Stimulated activated CD8-positive, alpha-beta memory T cell treated with anti-CD3 and anti-CD28 coated beads, Interleukin-7, amount 100 ng/mL, for 24 hours (primary cell): ENCODE results near the gene PLEKHG3.
"Not testable (repeated sequence)": the region's sequence is repeated elsewhere in the genome, so short reads cannot be mapped to it uniquely, and the experiment has no call there.

ENCODE experiments used
- DNase-seq: peaks from one replicate; pipeline ENCODE4 v3.0.0-alpha.2; 2020; ENCODE audit warnings: low read depth

Gene PLEKHG3

DNA sequence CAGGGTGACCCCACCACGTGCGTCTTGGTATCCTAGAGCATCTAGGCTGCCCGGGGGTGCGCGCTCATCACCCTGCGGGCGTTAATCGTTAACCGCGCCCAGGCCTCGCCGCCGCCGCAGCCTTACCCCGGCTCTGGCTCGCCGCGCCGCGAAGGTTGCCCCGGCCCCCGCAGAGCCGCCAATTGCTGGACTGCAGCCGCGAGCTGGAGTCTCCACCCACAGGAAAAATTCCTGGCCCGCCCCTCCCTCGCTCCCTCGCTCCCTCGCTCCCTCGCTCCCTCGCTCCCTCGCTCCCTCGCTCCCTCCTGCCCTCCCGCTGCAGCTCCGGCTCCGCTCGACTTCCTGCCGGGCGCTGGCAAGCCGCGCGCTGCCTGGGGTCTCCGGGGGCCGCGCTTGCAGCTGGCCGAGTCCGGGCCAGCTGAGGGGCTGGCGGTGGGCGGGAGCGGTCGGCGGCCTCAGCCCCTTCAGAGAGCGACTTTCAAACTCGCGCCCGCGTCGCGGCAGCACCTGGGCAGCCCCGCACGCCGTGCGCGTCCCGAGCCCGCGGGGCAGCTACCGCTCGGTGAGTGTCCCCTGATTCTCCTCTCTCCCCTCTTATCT lies at the start of gene PLEKHG3:
TSS of gene PLEKHG3 (plus strand) at position 282 of the 600 bp plus-strand sequence. CDS start 23,208 bp downstream, outside the sequence.
- no peak for DNase-seq

DNA sequence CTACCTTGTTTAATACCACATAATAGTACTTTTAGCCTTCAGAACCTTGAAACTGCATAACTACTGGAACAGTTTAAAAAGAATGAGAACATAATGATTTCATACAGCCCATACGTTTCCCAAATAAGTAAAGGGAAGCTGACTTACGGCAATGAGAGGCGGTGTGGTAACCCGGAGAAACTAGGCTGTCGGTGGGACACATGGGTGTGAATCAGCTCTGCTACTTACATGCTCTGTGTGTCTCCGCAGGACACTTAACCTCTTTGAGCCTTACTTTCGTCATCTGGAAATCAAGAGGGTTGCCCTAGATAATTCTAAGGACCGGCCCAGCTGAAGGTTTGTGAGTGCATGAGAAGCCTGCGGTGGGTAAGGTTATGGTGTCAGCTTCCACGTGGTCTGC lies 49.3 kb upstream of the PLEKHG3 start:
- no peak for DNase-seq

DNA sequence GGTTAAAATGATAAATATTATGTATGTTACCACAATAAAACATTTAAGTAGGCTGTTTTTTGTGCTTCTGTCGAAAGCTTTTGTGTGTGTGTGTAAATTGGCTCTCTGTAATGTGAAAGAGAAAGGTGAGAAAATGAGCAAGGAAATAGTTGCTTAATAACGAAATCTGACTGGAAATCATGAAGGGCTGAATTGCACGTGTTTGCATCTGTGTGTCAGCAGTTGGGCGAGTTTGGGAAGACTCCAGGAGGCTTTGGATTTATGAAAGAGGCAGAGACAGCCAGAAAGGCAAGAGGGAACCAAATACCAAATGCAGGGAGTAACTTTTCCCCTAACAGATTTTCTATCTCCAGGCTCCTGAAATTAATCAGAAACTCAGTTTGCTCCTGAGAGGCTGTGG lies 47.2 kb upstream of the PLEKHG3 start:
- DNase-seq: no peak

DNA sequence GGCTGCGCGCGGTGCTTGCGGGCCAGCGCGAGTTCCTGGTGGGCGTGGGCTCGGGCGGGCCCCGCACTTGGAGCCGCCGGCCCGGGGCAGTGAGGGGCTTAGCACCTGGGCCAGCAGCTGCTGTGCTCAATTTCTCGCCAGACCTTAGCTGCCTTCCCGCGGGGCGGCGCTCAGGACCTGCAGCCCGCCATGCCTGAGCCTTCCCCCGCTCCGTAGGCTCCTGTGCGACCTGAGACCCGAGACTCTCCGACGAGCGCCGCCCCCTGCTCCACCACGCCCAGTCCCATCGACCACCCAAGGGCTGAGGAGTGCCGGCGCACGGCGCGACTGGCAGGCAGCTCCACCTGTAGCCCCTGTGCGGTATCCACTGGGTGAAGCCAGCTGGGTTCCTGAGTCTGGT lies 46.0 kb upstream of the PLEKHG3 start:
- DNase-seq: no peak

DNA sequence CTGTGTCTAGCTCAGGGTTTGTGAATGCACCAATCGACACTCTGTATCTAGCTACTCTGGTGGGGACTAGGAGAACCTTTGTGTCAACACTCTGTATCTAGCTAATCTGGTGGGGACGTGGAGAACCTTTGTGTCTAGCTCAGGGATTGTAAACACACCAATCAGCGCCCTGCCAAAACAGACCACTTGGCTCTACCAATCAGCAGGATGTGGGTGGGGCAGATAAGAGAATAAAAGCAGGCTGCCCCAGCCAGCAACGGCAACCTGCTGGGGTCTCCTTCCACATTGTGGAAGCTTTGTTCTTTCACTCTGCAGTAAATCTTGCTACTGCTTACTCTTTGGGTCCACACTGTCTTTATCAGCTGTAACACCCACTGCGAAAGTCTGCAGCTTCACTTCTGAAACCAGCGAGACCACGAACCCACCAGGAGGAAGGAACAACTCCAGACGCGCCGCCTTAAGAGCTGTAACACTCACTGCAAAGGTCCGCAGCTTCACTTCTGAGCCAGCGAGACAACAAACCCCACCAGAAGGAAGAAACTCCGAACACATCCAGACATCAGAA lies 45.4 kb upstream of the PLEKHG3 start:
- DNase-seq: not testable (repeated sequence)

DNA sequence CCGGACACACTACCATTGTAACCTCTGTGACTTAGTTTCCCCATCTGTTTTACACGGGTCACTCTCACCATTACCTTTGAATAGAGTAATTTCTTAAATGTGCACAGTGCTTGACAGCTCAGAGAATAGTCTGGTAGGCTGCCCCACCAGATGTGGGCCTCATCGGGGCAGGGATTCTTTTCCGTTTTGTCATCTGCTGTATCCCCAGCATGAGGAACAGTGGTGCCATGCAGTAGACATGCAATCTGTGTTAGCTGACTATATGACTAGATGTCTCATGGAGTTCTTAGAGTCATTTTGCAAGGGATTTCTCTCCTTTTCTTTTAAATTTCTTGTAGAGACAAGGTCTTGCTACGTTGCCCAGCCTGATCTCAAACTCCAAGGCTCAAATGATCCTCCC lies 44.9 kb upstream of the PLEKHG3 start:
- DNase-seq: no peak

DNA sequence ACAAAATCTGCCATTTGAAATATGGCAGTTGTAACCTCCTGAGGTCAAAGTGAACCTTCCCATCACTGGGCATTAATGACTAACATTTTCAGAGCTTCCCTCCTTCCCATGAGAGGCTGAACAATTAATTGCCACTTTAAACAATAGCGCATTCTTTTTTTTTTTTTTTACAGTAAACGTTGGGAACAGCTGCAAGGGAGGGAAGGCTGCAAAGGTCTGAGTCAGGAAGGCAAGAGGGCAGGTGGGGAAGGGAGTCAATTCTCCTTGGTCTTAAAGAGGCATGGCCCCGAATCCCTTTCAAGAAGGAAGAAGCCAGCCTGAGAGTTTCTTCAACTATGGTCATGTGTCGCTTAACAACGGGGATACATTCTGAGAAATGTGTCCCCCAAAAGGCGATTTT lies 41.0 kb upstream of the PLEKHG3 start:
- DNase-seq: no peak

DNA sequence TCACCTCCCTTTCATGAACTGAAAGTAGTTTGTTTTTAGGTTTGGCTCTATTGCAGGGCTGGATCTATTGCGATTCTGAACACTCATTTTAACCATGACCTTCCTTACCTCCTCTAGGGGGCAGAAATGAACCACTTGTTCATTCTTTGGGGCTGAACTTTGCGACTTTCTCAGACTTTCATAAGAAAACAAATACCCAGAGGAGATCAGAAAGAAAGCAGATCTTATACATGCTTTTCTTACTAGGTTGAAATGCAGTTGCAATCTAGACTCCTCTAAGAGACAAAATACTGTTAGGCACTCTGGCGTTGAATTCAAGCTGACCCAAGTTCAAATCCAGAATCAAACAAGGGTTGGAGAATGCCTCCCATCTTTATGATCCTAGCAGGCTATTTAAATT lies 32.6 kb upstream of the PLEKHG3 start:
- DNase-seq: no peak

DNA sequence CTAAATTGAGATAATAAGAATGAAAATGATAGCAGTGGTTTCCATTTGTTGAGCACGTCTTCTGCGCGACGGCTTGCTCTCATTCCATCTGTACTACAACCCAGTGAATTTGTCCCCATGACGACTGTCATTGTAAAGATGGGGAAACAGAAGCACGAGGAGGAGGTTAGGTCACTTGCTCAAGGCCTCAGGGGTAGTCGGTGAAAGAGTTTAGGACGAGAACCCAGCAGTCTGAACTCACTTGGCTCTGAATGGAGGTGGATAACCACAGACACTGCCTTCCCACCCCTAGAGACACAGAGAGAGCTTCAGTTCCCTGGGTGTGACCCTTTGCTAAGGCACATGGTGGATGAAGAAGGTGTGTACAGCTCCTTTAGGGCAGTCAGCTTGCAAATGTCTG lies 30.9 kb upstream of the PLEKHG3 start:
- no peak for DNase-seq

DNA sequence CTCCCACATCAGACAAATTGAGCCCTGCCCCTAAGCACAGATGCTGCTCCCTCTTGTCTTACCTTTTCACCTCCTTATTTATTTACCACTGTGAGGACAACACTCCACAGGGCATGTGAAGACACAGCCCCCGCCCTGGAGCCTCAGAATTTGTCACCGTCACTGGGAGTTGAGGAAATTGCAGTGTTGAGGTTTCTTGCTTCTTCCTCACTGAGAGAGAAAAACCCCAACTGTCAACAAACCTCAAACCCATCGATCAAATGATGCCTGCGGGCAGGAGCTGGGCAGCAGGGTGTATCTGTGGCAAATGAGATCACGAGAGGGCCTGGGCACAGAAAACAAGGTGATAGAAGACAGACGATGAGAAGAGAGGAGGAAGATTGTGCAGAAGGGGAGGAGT lies 30.5 kb upstream of the PLEKHG3 start:
- DNase-seq: no peak

DNA sequence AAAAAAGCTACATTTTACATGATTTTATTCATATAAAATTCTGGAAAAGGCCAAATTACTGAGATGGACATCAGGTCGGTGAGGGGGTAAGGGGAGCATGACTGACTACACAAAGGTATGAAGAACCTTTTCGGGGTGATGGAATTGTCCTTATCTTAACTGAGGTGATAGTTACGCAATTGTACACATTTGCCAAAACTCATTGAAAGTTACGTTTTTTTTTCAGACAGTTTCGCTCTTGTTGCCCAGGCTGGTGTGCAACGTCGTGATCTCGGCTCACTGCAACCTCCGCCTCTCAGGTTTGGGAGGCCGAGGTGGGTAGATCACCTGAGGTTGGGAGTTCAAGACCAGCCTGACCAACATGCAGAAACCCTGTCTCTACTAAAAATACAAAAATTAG lies 29.4 kb upstream of the PLEKHG3 start:
- no peak for DNase-seq

DNA sequence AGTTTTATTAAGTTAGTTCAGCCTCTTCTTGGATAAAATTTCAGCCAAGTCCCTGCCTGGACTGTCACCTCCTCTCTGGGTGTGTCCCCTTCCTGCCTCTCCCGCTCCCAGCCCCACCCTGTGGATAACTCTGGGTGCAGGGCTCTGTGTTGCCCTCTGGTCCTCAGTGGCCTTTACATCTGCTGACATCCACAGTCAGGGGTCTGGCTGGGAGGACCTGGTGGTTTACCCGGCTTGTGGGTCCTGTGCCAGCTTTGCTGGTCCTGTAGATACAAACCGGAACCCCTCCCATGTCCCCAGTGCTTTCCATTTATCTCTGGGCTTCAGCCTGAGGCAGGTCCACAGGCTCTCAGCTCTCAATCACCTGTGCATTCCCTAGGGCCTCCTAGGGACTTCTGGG lies 28.9 kb upstream of the PLEKHG3 start:
- no peak for DNase-seq

DNA sequence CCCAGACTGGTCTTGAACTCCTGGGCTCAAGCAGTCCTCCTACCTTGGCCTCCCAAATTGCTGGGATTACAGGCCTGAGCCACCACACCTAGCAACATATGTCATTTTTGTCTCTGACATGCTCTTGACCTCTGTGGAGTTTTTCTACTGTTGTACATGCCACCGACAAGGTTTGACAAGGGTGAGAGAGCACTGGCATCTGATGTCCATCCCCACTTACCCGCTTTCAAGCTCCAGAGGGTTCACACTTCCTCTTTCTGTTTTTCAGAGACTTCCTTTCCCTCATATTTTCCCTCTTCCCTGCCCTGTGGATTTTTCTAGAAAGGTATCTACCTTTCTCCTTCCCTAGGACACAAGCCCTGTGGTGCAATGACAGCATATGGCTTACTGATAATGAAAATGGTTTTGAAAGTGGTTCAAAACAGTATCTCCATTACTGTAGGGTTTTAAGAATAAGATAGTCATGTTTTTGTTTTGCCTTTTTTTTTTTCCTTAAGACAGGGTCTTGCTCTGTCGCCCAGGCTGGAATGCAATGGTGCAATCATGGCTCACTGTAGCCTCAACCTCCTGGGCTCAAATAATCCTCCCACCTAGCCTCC lies 27.7 kb upstream of the PLEKHG3 start:
- DNase-seq: no peak

DNA sequence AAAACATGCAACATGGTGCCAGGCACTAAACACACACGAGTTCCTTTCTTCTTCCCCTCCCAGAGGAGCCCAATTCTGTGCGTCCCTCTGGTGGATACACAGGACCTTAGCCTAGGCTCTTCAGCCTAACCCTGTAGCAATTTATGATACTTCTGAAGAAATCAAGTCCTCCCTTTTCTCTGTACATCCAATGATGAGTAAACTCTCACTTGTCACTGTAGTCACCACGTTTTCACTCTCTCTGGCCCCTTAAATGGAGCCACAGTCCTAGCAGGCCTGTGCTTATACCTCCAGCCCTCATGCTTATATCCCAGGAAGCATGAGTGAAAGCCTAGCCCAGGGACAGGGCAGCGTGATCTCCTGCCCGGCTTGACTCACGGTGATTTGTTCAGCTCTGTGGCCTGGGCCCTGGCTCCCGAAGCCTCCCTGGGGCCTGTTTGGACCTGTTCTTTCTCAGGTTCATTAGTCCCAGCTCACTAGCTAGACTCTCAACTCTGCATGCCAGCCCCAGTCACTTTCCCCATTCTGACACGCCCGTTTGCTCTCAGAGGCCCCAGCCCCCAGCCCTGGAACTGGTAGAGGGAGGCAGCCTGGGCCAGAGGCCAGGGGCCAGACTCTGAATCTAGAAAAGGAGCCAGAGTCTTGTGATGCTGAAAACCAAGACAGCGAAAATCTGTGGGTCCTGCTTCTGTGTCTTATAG lies 24.1 kb upstream of the PLEKHG3 start:
- DNase-seq: no peak

DNA sequence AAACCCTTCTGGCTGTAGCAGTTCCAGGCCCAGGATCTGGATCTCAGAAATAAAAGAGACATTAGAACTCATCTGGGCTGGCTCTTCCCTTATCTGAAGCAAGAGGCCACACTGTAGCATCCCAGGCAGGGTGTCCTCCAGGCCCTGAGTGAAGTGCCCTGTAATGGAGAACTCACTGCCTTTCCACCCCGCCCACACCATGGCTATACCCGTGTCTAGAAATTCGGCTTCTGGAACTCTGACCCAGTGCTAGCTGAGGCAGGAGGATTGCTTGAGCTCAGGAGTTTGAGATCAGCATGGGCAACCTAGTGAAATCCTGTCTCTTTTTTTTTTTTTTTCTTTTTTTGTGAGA lies 23.5 kb upstream of the PLEKHG3 start:
- DNase-seq: no peak

DNA sequence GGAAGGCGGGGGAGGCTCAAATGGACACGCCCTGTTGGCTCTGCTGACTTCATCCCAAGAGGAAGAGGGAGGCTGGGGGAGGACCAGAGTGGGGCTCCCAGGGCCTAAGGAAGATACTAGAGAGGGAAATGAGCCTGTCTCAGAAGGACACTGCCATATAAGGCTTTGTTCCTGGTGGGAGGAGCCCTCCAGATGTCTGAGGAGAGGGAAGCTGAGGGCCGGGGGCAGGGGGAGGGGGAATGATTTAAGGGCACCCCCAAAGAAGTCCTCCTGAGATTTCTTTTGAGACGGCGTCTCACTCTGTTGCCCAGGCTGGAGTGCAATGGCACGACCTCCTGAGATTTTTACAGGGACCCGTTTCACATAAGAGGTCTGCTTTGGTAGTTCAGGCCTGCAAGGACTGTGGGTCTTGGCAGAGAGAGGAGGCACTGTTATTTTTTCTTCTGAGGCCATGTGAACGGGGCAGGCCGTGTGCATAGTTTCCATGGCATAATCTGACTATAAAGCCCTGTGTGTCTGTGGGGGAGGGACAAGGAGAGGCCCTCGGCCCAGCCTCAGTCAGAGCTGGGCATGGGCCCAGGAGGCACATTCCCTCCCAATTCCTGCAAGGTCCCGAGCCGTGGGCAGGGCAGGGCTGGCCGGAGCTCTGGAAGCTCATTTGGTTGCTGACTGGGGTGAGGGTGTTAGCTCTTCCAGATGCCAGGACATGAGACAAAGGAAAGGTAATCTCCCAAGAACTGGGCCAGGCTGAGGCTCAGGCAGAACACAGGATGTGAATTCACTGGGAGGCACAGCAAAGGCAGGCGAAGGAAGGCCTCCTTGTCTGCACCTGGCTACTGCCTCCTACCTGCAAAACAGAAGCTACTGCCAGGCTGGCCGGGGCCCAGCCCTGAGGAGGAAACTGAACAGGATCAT lies 22.2 kb upstream of the PLEKHG3 start:
- DNase-seq: no peak

DNA sequence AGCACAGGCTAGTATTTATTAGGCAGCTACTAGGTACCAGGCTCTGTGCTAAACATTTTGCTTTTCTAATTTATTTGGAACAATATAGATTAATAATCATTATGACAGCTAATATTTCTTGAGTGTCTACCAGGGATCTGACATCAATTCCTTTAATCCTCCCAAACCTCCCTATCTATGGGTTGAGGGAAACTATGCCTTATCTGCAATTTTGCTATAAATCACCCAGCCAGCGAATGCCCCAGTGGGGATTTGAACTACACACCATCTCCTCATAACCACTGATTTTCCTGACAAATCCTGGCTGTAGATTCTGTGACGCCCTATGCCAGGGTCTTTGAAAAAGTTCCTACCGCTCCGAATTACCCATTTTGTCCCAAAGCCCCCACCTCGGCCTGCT lies 21.4 kb upstream of the PLEKHG3 start:
- no peak for DNase-seq

DNA sequence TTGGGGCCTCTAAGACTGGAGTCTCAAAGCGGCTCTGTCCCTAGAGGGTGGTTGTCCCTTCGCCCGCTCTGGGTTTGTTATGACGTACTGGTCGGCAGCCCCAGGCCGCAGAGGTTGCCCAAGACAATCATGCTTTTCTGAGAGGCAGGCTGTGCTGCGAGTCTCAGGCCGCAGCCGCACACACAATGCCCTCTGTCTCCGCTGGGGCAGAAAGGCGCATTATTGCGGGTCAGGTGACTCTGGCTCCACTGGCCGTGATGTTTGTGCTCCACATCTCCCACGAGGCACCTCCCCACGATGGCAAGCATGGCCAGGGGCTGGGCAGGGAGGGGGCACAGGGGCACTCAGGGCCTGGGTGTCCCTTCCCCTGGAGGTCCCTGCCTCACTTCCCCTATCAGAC lies 21.0 kb upstream of the PLEKHG3 start:
- DNase-seq: no peak

DNA sequence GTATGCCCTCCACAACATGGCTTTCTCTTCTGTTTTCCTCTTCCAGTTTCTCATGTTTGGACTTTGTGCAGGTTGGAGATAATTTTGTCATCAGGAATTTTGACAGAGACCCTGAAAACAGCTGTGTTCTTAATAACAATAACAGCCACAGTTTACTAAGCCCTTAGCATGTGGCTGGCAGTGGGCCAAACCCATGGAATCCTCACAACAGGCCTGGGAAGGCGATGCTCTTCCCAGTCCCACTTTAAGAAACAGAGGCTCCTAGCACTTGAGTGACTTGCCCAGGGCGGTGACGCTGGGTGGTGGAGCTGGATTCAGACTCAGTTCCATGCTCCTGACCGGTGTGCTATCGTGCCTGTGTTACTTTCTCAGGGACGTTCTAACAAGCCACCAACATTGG lies 20.1 kb upstream of the PLEKHG3 start:
- DNase-seq: no peak

DNA sequence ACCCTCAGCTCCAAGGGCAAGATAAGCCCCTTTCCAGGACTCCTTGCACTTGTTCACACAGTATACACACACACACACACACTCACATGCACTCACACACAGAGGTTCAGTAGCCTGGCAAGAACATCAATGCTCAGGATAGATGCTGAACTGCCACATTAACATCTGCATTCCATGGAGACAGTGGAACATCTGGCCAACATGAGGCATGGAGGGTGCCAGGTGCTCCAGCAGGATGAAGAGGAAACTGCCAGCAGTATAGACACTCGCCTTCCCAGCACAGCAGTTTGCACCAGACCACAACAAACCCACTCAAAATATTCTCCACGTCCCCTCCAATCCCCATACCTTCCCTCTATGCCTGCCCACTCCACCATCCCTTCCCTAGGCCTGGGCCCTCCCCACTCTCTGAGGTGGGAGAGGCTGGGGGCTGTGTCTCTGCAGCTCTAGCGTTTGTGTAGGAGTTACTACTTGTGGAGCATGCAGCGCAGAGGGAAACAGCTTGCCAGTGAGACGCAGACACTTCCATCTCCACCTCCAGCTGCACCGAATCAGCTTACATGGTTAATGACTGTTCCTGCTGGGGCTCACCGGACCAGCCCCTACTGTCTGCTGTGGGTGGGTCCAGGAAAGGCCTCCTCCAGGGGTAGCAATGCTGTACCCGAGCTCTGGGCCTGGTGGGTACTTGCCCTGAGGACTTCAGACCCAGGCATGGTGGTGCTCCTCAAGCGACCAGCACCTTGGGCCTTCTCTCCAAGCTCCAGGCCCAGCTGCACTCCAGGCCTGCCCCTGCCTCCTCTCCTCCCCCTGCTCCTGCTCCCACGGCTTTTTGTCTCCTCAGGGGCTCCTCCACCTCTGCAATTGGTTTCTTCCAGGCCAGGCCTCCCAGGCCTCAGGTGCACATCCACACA lies 18.6 kb upstream of the PLEKHG3 start:
- no peak for DNase-seq

DNA sequence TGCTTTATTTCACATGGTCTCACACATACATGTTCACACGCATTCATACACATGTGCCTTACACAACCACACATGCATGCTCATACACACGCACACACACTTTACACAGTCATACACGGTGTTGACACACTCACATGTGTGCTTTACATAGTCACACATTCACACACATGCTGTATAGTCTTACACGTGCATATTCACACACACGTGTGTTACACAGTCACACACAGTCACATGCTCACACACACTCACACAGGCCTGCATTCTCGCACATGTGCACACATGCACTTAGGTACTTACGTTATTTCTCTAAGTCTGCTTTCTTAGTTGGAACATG lies 18.0 kb upstream of the PLEKHG3 start:
- DNase-seq: no peak

DNA sequence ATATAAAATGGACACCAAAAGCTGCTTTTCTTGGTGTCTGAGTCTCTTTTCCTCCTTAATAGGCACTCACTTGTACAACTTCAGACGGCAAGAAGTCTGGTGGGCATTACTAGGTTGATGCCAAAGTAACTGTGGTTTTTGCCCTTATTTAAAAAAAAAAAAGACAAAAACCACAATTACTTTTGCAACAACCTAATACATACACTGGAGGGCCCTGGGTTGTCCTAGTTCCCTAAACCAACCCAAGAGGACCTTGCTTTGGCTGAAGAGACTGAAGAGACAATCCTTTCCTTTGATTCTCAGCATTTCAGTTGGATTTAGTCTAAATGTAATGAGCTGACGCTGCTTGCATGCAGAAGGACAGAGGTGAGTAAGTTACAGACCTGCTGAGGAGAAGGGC lies 16.2 kb upstream of the PLEKHG3 start:
- no peak for DNase-seq
